Spleen (tissue), 7 donors: ENCODE results near the gene STXBP5.

Experiments
- CTCF ChIP-seq, 11 experiments: fragments of 200-600 bp in 7 of 11; fragments of 450-650 bp in 4 of 11; sonication (generic) in 4 of 11; IDR thresholded peaks in 8 of 11; conservative IDR thresholded peaks in 3 of 11; 1 replicate in 7 of 11; 2 replicates in 4 of 11; pipeline versions ENCODE4 v1.4.0 to v1.8.0; 2016 to 2021; ENCODE audit warnings: antibody characterized with exemption in 11 of 11, inconsistent platforms in 4 of 11, mild to moderate bottlenecking in 1 of 11
- POLR2A ChIP-seq, 3 donors: fragments of 450-650 bp; IDR thresholded peaks; one replicate each; pipeline ENCODE4 v1.5.1; 2017; ENCODE audit warnings: antibody characterized with exemption in 3 of 3, mild to moderate bottlenecking in 1 of 3
- donor health status: DM: no; HTN: no; CAD: no; lungs with moderate emphysema.
- donor health status: DM: no; HTN: no; CAD: no.
- donor health status: DM: no; HTN: no; CAD: no.

GRCh38 chr6:147401779-147402178 is 197.6 kb downstream of the STXBP5 start:
- TF ChIP-seq CTCF (IDR thresholded peaks at IDR 0.05 in 8 of 11, conservative IDR thresholded peaks at IDR 0.05 in 3 of 11) (no peak), POLR2A (IDR thresholded peaks at IDR 0.05) (no peak)
